GM20000 (cell line): Measurements from ENCODE around the gene MRPS18C.
"Not testable (repeated sequence)": the region's sequence is repeated elsewhere in the genome, so short reads cannot be mapped to it uniquely, and the experiment has no call there.

Experiments
- DNase-seq: peaks from one replicate; pipeline ENCODE4 v3.0.0; 2012; ENCODE audit warnings: low spot score
- TF ChIP-seq, protein P1 (sequence below): IDR thresholded peaks from 2 replicates; pipeline ENCODE4 v1.5.1; 2012; ENCODE audit warnings: mild to moderate bottlenecking, control low read depth; ENCODE audit errors: extremely low read depth, missing control alignments

MRPS18C gene

DNA sequence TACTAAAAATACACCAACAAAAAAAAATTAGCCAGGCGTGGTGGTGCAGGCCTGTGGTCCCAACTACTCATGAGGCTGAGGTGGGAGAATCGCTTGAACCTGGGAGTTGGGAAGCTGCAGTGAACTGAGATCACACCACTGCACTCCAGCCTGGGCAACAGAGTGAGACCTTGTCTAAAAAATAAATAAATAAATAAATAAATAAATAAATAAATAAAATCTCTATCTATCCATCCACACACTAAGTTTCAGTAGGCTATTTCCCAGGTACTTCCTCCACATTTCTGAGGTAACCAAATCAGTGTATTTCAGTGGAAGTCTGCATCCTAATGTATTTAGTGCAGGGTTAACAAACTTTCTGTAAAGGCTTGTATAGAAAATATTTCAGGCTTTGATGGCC, 18.1 kb downstream of the MRPS18C start:
- no peak for DNase-seq
- TF ChIP-seq, protein P1, sequence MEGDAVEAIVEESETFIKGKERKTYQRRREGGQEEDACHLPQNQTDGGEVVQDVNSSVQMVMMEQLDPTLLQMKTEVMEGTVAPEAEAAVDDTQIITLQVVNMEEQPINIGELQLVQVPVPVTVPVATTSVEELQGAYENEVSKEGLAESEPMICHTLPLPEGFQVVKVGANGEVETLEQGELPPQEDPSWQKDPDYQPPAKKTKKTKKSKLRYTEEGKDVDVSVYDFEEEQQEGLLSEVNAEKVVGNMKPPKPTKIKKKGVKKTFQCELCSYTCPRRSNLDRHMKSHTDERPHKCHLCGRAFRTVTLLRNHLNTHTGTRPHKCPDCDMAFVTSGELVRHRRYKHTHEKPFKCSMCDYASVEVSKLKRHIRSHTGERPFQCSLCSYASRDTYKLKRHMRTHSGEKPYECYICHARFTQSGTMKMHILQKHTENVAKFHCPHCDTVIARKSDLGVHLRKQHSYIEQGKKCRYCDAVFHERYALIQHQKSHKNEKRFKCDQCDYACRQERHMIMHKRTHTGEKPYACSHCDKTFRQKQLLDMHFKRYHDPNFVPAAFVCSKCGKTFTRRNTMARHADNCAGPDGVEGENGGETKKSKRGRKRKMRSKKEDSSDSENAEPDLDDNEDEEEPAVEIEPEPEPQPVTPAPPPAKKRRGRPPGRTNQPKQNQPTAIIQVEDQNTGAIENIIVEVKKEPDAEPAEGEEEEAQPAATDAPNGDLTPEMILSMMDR, result no peak

DNA sequence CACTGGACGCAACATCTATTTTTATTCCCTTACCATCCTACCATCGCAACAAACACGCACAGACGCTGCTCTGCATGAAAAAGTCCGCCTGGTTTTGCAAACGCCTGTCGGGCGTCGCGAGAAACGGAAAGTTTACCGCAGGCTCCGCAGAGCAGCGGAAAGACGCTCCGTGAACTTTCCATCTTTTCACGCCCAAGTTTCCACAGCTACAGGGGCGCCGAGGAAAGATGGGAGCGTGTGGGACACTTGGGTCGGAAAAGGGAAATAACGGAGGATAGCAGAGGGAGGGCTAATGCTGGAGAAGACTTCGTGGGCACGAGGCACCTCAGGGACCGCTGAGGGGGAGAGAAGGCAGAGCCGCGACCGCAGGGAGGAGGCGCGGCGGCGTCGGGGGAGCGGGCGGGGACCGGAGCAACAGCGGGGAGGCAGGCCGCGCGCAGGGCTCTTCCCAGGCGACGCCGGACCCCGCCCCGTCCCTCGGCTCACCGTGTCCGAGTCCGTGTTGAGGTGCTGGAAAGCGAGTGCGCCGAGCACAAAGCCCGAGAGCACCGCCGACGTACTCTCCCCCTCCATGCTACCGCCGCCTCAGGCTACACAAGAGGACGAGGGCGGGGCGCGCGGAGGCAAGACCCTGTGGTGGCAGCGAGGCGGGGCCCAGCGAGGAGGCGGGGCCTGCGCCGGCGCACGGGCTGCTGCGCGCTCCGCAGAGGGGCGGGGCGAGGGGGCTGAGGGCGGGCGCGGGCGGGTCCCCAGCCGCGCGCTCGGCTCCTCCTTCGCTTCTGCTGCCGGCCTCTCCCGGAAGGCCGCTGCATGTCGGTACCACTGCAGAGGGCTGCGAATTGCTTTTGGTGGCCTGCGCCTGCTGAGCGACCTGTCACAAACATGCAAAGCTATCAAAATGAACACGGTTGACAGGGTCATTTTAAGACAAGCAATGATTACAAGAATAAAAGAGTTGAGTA, 28.9 kb downstream of the MRPS18C start, which contains the start of gene ABRAXAS1:
ABRAXAS1 (minus strand) TSS at position 601 of the 962 bp plus-strand sequence; CDS start at position 573, 28 bp downstream.
- TF ChIP-seq, protein P1, result no peak

DNA sequence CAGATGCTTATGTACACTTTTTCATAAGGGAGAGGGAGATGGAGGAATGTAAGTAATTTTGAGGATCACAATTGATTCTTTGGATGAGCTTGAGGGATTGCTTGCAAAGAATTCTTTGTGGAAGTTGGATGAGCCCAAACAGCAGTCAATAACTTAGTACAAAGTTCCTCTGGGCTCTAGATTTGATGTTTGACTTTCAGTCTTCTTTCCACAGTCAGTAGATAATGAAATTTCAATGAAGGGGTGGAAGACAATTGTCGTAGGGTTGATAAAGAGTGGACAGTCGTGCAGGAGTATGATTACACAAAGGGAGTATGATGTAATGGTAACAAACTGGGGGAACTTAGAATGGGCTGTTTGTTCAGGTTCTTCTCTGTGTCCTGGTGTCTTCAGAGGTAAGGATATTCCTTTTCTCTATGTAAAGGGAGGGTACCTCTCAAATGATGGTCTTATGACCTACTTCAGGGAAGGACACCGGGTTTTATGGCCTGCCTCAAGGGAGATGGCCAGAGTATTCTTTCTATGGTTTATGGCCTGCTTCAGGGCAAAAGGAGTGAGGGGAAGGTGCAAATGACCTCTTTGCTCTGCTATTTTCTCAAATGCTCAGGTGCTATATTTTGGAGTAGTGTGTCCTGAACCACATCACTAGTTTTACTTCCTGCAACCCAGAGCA, 30.7 kb downstream of the MRPS18C start:
- DNase-seq, result no peak
- TF ChIP-seq, protein P1, result no peak

More for the DNA sequence above, 28.9 kb downstream of the MRPS18C start, which contains the start of gene ABRAXAS1:
- peak; percentile 99 for DNase-seq

DNA sequence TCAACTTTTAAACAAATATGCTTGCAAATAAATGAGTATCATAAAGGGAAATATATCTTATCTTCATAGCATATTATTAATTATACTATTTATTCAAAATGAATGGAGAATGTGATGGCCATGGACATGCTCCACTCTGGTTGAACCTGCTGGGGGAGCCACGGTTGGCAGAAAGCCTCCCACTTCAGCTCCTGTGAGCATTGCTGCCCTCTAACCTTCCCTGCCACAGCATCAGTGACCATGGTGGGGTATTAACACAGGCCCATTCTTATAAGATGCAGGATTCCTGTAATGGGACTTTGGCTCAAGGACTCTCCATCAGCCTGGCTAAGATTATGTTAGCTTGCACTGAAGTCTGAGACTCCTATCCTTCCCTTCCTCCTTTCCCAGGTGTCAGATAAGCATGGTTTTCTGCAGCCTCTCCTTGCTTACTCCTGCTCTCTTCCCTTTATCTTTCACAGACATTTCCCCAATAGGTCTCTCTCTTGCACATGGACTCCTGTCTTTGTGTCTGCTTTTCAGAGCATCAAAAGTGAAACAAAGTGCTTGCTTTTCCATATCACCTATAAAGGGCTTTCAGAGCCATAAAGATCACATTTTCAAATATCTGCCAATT, 34.0 kb downstream of the MRPS18C start:
- TF ChIP-seq, protein P1, result no peak
- no peak for DNase-seq

DNA sequence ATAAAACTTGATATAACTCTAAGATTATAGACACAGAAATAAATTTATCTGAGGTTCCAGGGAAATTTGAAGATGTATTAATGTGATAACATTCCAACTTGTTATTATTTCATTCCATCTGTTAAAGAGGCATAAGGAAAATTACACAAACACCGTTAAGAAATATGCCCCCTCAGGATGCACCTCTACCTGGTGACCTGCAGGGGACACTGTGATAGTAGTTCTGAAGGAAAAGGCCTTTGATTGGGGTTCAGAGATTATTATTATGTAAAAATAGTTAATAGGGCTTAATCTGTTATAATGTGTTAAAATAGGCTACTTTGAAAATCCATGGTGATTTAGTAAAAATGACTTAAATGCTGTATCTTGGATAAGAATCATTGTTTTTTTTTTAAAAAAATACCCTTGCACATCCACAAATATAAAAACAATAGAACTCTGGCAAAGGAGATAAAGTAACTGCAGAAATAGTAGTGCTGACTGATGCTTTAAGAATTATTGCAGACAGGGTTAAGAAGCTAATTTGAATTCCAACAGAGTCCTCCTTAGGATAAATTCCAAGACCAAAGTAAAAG, 35.1 kb downstream of the MRPS18C start:
- peak; percentile 53 for DNase-seq
- TF ChIP-seq, protein P1, result peak; percentile 80

DNA sequence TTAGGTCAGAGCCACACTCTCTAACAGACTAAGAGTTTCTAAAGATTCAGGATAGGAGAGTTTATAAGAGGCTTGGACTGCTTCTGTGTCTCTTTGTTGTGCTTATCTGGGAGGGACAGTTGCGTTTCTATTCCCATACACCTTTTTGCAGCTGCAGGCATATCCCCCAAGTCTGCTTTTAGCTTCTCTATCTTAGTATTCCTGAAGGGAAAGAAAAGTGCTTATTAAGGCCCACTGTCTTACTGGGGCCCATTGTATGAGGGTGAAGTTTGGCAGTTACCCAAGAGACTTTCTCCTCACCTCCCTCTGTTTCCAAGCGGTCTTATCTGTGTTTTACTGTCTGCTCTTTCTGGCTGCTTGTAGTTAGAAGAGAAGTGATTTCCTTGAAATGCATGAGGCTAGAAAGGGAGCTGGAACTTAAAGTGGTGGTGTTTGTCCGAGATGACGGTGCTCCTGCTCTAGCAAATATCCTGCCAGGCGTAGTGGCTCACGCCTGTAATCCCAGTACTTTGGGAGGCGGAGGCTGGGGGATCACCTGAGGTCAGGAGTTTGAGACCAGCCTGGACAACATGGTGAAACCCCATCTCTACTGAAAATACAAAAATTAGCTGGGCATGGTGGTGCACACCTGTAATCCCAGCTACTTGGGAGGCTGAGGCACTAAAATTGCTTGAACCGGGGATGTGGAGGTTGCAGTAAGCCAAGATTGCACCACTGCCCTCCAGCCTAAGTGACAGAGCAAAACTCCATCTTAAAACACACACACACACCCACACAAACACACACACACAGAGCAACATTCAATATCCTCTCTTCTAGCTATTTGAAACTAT, 40.4 kb downstream of the MRPS18C start:
- DNase-seq, result not testable (repeated sequence)

DNA sequence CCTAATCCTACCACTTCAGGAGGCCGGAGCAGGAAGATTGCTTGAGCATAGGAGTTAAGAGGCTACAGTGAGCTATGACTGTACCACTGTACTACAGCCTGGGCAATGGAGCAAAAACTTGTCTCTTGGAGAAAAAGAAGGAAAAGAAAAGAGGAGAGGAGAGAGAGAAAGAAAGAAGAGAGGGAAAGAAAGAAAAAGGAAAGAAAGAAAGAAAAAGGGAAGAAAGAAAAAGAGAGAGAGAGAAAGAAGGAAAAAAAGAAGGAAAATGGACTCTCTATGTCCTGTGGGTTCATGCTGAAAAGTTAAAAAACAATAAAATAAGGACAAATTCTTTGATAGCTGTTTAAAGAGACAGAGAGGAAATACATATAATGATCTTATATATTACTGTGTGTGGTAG, 42.3 kb downstream of the MRPS18C start:
- TF ChIP-seq, protein P1, result no peak
- DNase-seq, result no peak

DNA sequence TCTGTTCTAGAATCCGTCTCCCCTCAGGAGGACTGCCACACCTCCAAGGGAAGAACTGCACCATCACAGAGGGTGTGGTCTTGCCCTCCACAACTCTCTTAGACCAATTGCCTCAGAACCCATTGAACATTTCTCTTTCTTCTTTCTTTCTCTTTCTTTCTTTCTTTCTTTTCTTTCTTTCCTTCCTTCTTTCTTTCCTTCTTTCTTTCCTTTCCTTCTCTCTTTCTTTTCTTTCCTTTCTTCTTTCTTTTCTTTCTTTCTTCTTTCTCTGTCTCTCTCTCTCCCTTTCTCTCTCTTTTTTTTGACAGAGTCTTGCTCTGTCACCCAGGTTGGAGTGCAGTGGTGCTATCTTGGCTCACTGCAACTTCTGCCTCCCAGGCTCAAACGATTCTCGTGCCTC, 45.8 kb downstream of the MRPS18C start:
- DNase-seq, result not testable (repeated sequence)
